Measurements from ENCODE around the gene SEMA4G.

Gene SEMA4G

GRCh38 chr10:100981178-100981772 lies 12.0 kb downstream of the SEMA4G start:
- no peak for TF ChIP-seq CTCF (IDR thresholded peaks at IDR 0.05; ENCODE audit: insufficient read depth, low read depth, low read length, missing control alignments)
- no peak for DNase-seq (ENCODE audit: low read depth)
- no peak overlapping the region for H3K4me3 ChIP-seq (ENCODE audit: low read depth, low read length)

- no peak for DNase-seq (ENCODE audit: low read depth)
- H3K4me3 ChIP-seq (ENCODE audit: low read depth, low read length) = no peak overlapping the region
- no peak for TF ChIP-seq CTCF (IDR thresholded peaks at IDR 0.05; ENCODE audit: insufficient read depth, low read depth, low read length, missing control alignments)
These were observed 13.9 kb downstream of the SEMA4G start for GRCh38 chr10:100982916-100983830.

- no peak for TF ChIP-seq CTCF (IDR thresholded peaks at IDR 0.05; ENCODE audit: insufficient read depth, low read depth, low read length, missing control alignments)
- no peak overlapping the region for H3K4me3 ChIP-seq (ENCODE audit: low read depth, low read length)
- no peak for DNase-seq (ENCODE audit: low read depth)
These were observed 14.8 kb downstream of the SEMA4G start for GRCh38 chr10:100983868-100984671.

- DNase-seq (ENCODE audit: low read depth) = no peak
- TF ChIP-seq CTCF (IDR thresholded peaks at IDR 0.05; ENCODE audit: insufficient read depth, low read depth, low read length, missing control alignments) = no peak
- H3K4me3 ChIP-seq (ENCODE audit: low read depth, low read length) = no peak overlapping the region
These were observed 15.4 kb downstream of the SEMA4G start for GRCh38 chr10:100984672-100985177.

GRCh38 chr10:100985336-100985735 lies 16.0 kb downstream of the SEMA4G start:
- peak; percentile 1 for TF ChIP-seq CTCF (IDR thresholded peaks at IDR 0.05; ENCODE audit: insufficient read depth, low read depth, low read length, missing control alignments)
- DNase-seq (ENCODE audit: low read depth) = no peak
- no peak overlapping the region for H3K4me3 ChIP-seq (ENCODE audit: low read depth, low read length)

- TF ChIP-seq CTCF (IDR thresholded peaks at IDR 0.05; ENCODE audit: insufficient read depth, low read depth, low read length, missing control alignments) = no peak
- H3K4me3 ChIP-seq (ENCODE audit: low read depth, low read length) = peak overlapping the region; percentile 77
- DNase-seq (ENCODE audit: low read depth) = no peak
These were observed 17.3 kb downstream of the SEMA4G start for GRCh38 chr10:100986623-100986951.
